ENCODE measurements around the gene ERBB2. TPM values are rescaled to one million over a fixed set of nuclear protein-coding genes. Genes with fewer than 3 reads are reported as not detected.

Gene ERBB2
- polyA plus RNA-seq, 3 donors: 158 to 183 (median 165) TPM

GRCh38 chr17:39765175-39765574 lies 65.3 kb downstream of the ERBB2 start:
- no peak for DNase-seq (ENCODE audit: extremely low read depth in 1 of 11, low read depth in 9 of 11, low spot score in 4 of 11)

- DNase-seq (ENCODE audit: extremely low read depth in 1 of 11, low read depth in 9 of 11, low spot score in 4 of 11): no peak
Observed at GRCh38 chr17:39765766-39766165, 65.9 kb downstream of the ERBB2 start.

GRCh38 chr17:39767147-39767546 lies 67.3 kb downstream of the ERBB2 start:
- DNase-seq (ENCODE audit: extremely low read depth in 1 of 11, low read depth in 9 of 11, low spot score in 4 of 11): no peak

- no peak for DNase-seq (ENCODE audit: extremely low read depth in 1 of 11, low read depth in 9 of 11, low spot score in 4 of 11)
Observed at GRCh38 chr17:39769974-39770587, 70.2 kb downstream of the ERBB2 start.

GRCh38 chr17:39772415-39772814 lies 72.6 kb downstream of the ERBB2 start:
- DNase-seq (ENCODE audit: extremely low read depth in 1 of 11, low read depth in 9 of 11, low spot score in 4 of 11): no peak

- DNase-seq (ENCODE audit: extremely low read depth in 1 of 11, low read depth in 9 of 11, low spot score in 4 of 11): no peak
Observed at GRCh38 chr17:39772987-39773934, 73.4 kb downstream of the ERBB2 start.

GRCh38 chr17:39774047-39774446 lies 74.2 kb downstream of the ERBB2 start:
- no peak for DNase-seq (ENCODE audit: extremely low read depth in 1 of 11, low read depth in 9 of 11, low spot score in 4 of 11)

GRCh38 chr17:39775031-39775430 lies 75.2 kb downstream of the ERBB2 start:
- no peak for DNase-seq (ENCODE audit: extremely low read depth in 1 of 11, low read depth in 9 of 11, low spot score in 4 of 11)

- no peak for DNase-seq (ENCODE audit: extremely low read depth in 1 of 11, low read depth in 9 of 11, low spot score in 4 of 11)
Observed at GRCh38 chr17:39776252-39776651, 76.4 kb downstream of the ERBB2 start.

GRCh38 chr17:39777534-39778365 lies 77.9 kb downstream of the ERBB2 start:
- no peak for DNase-seq (ENCODE audit: extremely low read depth in 1 of 11, low read depth in 9 of 11, low spot score in 4 of 11)

Other genes with a start within 250 kb of the ERBB2 start
- 10 to 100 TPM; 48.2 to 56.3 (median 50.9) TPM for gene MED1, start 248.8 kb upstream of the ERBB2 start, polyA plus RNA-seq (ENCODE audit: insufficient read length in 3 of 3)
- 10 to 100 TPM; 53.4 to 65.5 (median 62.0) TPM for gene CDK12, start 238.6 kb upstream of the ERBB2 start, polyA plus RNA-seq (ENCODE audit: insufficient read length in 3 of 3)
- gene NEUROD2, start 92.1 kb upstream of the ERBB2 start, polyA plus RNA-seq (ENCODE audit: insufficient read length in 3 of 3): under 1 TPM; 0.03 to 0.09 (median 0.05) TPM
- gene PPP1R1B, start 73.1 kb upstream of the ERBB2 start, polyA plus RNA-seq (ENCODE audit: insufficient read length in 3 of 3): 10 to 100 TPM in 2 of 3 donors, 1 to 10 TPM in 1; 8.2 to 13.1 (median 13.0) TPM
- 10 to 100 TPM; 47.2 to 52.1 (median 51.6) TPM for gene STARD3, start 62.9 kb upstream of the ERBB2 start, polyA plus RNA-seq (ENCODE audit: insufficient read length in 3 of 3)
- gene TCAP, start 34.7 kb upstream of the ERBB2 start, polyA plus RNA-seq (ENCODE audit: insufficient read length in 3 of 3): 1 to 10 TPM; 1.2 to 2.2 (median 1.6) TPM
- 1 to 10 TPM; 1.3 to 2.8 (median 2.4) TPM for gene PNMT, start 31.6 kb upstream of the ERBB2 start, polyA plus RNA-seq (ENCODE audit: insufficient read length in 3 of 3)
- 10 to 100 TPM; 32.1 to 50.8 (median 37.2) TPM for gene PGAP3, start 12.0 kb upstream of the ERBB2 start, polyA plus RNA-seq (ENCODE audit: insufficient read length in 3 of 3)
- gene MIEN1, start 30.5 kb downstream of the ERBB2 start, polyA plus RNA-seq (ENCODE audit: insufficient read length in 3 of 3): 10 to 100 TPM; 31.9 to 34.9 (median 34.8) TPM
- gene GRB7, start 37.9 kb downstream of the ERBB2 start, polyA plus RNA-seq (ENCODE audit: insufficient read length in 3 of 3): 10 to 100 TPM; 32.3 to 58.0 (median 36.9) TPM
- under 1 TPM; 0.11 to 0.30 (median 0.23) TPM for gene IKZF3, start 164.2 kb downstream of the ERBB2 start, polyA plus RNA-seq (ENCODE audit: insufficient read length in 3 of 3)
- gene ZPBP2, start 168.1 kb downstream of the ERBB2 start, polyA plus RNA-seq (ENCODE audit: insufficient read length in 3 of 3): not detected
- gene GSDMB, start 218.6 kb downstream of the ERBB2 start, polyA plus RNA-seq (ENCODE audit: insufficient read length in 3 of 3): 10 to 100 TPM; 11.8 to 27.9 (median 13.8) TPM
- 10 to 100 TPM; 87.8 to 92.0 (median 88.8) TPM for gene ORMDL3, start 227.5 kb downstream of the ERBB2 start, polyA plus RNA-seq (ENCODE audit: insufficient read length in 3 of 3)
- gene LRRC3C, start 227.7 kb downstream of the ERBB2 start, polyA plus RNA-seq (ENCODE audit: insufficient read length in 3 of 3): under 1 TPM in 1 of 3 donors, not detected in 2; 0.11 TPM